ENCODE data around the gene LRP2.
"Not testable (repeated sequence)": the region's sequence is repeated elsewhere in the genome, so short reads cannot be mapped to it uniquely, and the experiment has no call there.

LRP2 gene

GRCh38 chr2:169323841-169324240 lies 38.5 kb downstream of the LRP2 start:
- Mint-ChIP-seq H3K9me3 (peaks cover 18% of the 10 kb centered on the region), H3K27me3 (ENCODE audit: low read depth, poor library complexity) (peaks cover 3% of the 10 kb centered on the region), H3K4me1 (peaks cover 8% of the 10 kb centered on the region), H3K36me3 (ENCODE audit: low read depth) (no peaks in the 10 kb centered on the region), H3K27ac (no peak overlapping the region), H3K4me3 (no peak overlapping the region)
- TF ChIP-seq CTCF (IDR thresholded peaks at IDR 0.05), result no peak
- no peak for DNase-seq

- no peak for DNase-seq
- Mint-ChIP-seq H3K4me3 (no peak overlapping the region), H3K27ac (no peak overlapping the region), H3K27me3 (ENCODE audit: low read depth, poor library complexity) (peaks cover 7% of the 10 kb centered on the region), H3K36me3 (ENCODE audit: low read depth) (no peaks in the 10 kb centered on the region), H3K9me3 (peaks cover 9% of the 10 kb centered on the region), H3K4me1 (peaks cover 6% of the 10 kb centered on the region)
- TF ChIP-seq CTCF (IDR thresholded peaks at IDR 0.05), result no peak
These were observed 41.8 kb downstream of the LRP2 start for GRCh38 chr2:169320561-169320960.

- no peak for TF ChIP-seq CTCF (IDR thresholded peaks at IDR 0.05)
- Mint-ChIP-seq H3K27me3 (ENCODE audit: low read depth, poor library complexity) (peaks cover 6% of the 10 kb centered on the region), H3K4me3 (no peak overlapping the region), H3K9me3 (peaks cover 16% of the 10 kb centered on the region), H3K4me1 (no peaks in the 10 kb centered on the region), H3K27ac (no peak overlapping the region), H3K36me3 (ENCODE audit: low read depth) (no peaks in the 10 kb centered on the region)
- no peak for DNase-seq
These were observed 47.0 kb downstream of the LRP2 start for GRCh38 chr2:169315357-169315756.

GRCh38 chr2:169308349-169308748 lies 54.0 kb downstream of the LRP2 start:
- H3K27me3 Mint-ChIP-seq (ENCODE audit: low read depth, poor library complexity); DNase-seq; H3K4me1 Mint-ChIP-seq; H3K4me3 Mint-ChIP-seq; H3K36me3 Mint-ChIP-seq (ENCODE audit: low read depth); H3K27ac Mint-ChIP-seq: not testable (repeated sequence)
- peaks cover 20% of the 10 kb centered on the region for H3K9me3 Mint-ChIP-seq

- not testable (repeated sequence) for H3K27me3 Mint-ChIP-seq (ENCODE audit: low read depth, poor library complexity); H3K36me3 Mint-ChIP-seq (ENCODE audit: low read depth); H3K4me1 Mint-ChIP-seq; DNase-seq; H3K27ac Mint-ChIP-seq; H3K4me3 Mint-ChIP-seq; H3K9me3 Mint-ChIP-seq
These were observed 57.6 kb downstream of the LRP2 start for GRCh38 chr2:169304689-169305088.

- H3K27ac Mint-ChIP-seq, result no peak overlapping the region
- no peak for DNase-seq
- no peaks in the 10 kb centered on the region for H3K27me3 Mint-ChIP-seq (ENCODE audit: low read depth, poor library complexity)
- H3K36me3 Mint-ChIP-seq (ENCODE audit: low read depth), result no peaks in the 10 kb centered on the region
- peaks cover 3% of the 10 kb centered on the region for H3K9me3 Mint-ChIP-seq
- H3K4me1 Mint-ChIP-seq, result peaks cover 7% of the 10 kb centered on the region
- TF ChIP-seq CTCF (IDR thresholded peaks at IDR 0.05), result no peak
- no peak overlapping the region for H3K4me3 Mint-ChIP-seq
These were observed 58.6 kb downstream of the LRP2 start for GRCh38 chr2:169303579-169304305.

GRCh38 chr2:169302364-169302763 lies 60.0 kb downstream of the LRP2 start:
- no peak for DNase-seq
- peaks cover 7% of the 10 kb centered on the region for H3K4me1 Mint-ChIP-seq
- H3K4me3 Mint-ChIP-seq, result no peak overlapping the region
- no peaks in the 10 kb centered on the region for H3K27me3 Mint-ChIP-seq (ENCODE audit: low read depth, poor library complexity)
- no peaks in the 10 kb centered on the region for H3K9me3 Mint-ChIP-seq
- no peaks in the 10 kb centered on the region for H3K36me3 Mint-ChIP-seq (ENCODE audit: low read depth)
- H3K27ac Mint-ChIP-seq, result no peak overlapping the region
- no peak for TF ChIP-seq CTCF (IDR thresholded peaks at IDR 0.05)
